ENCODE results near the gene RNF215.

- TF ChIP-seq CTCF (IDR thresholded peaks at IDR 0.05; ENCODE audit: extremely low read depth in 1 of 2, insufficient read depth in 1 of 2, low read depth in 1 of 2, low read length in 2 of 2), result no peak
- no peak for TF ChIP-seq POLR2AphosphoS5 (IDR thresholded peaks at IDR 0.05; ENCODE audit: insufficient read depth, low read depth, low read length)
- TF ChIP-seq POLR2A (IDR thresholded peaks at IDR 0.05; ENCODE audit: low read depth, low read length), result no peak
- no peak for TF ChIP-seq JUN (IDR thresholded peaks at IDR 0.05; ENCODE audit: borderline replicate concordance, insufficient read depth, insufficient read length, low read depth)
- TF ChIP-seq EZH2 (IDR thresholded peaks at IDR 0.05; ENCODE audit: borderline replicate concordance, low read depth, low read length, severe bottlenecking), result no peak
- no peak for TF ChIP-seq MAX (IDR thresholded peaks at IDR 0.05; ENCODE audit: insufficient read depth, insufficient read length)
- TF ChIP-seq MYC (IDR thresholded peaks at IDR 0.05; ENCODE audit: low read depth, low read length), result no peak
- TF ChIP-seq FOS (IDR thresholded peaks at IDR 0.05; ENCODE audit: borderline replicate concordance, insufficient read depth, low read length), result no peak
- no peak for TF ChIP-seq GATA2 (IDR thresholded peaks at IDR 0.05; ENCODE audit: insufficient read depth, insufficient read length, low read depth, low read length)
These were observed 32.6 kb downstream of the RNF215 start for GRCh38 chr22:30354644-30355043.
